GM21381 (cell line): ENCODE results near the gene XPO6.

Source experiments
- ATAC-seq: cut with Tn5 transposase; IDR thresholded peaks from one replicate; pipeline ENCODE4 v1.9.1; 2021; ENCODE audit warnings: mild to moderate bottlenecking, moderate library complexity; ENCODE audit not compliant: unreplicated experiment

The XPO6 gene

DNA sequence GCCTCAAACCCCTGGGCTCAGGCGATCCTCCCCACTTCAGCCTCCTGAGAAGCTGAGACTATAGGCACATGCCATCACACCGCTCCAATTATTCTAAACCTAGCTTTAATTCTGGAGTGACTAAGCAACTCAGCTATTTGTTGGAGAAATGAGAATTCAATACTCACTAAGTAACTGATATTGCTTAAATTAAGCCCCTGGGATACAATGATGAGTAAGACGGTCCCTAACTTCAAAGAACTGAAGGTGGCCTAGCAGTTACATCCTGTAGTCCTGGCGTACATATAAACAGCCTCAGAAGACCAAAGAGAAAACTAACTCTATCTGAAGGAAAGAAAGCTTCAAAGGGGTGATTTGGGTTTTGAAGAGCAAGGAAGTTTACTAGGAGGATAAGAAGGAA lies 25.0 kb downstream of the XPO6 start:
- ATAC-seq: no peak

GRCh38 chr16:28185696-28186095 lies 26.1 kb downstream of the XPO6 start:
- ATAC-seq: no peak

DNA sequence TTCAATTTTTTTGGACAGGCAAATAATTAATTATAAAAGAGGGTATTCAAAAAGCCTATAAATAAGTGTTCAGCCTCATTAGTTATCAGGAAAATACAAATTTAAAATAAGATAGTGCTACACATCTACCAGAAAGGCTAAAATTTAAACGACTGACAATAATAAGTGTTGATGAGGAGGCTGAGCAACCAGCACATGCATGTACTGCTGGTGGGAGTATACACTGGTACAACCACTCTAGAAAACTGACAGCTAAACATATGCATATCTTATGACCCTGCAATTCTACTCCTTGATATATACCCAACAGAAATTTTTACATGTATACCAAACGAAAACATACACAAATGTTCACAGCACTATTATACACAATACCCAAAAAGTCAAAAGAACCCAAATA lies 27.1 kb downstream of the XPO6 start:
- no peak for ATAC-seq

- no peak for ATAC-seq
Observed at GRCh38 chr16:28183930-28184329, 27.8 kb downstream of the XPO6 start.

DNA sequence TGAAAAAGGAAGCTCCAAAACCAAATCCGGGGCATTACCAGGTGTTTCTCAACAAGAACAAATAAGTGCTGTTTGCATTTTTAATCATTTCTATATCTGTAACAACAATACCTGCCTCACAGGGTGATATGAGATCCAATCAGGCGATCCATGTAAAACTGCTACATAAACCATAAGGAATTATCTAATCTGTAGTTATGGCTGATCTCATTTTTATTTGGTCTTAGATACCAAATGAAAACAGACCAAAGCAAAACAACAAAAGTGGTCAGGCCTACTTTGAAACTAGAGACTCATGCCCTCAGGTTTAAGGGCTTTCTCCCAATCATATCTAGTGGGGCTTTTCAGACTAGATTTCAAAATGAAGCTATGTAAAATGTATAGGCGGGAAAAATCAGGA lies 28.3 kb downstream of the XPO6 start:
- no peak for ATAC-seq

GRCh38 chr16:28182801-28183200 lies 29.0 kb downstream of the XPO6 start:
- ATAC-seq: no peak

DNA sequence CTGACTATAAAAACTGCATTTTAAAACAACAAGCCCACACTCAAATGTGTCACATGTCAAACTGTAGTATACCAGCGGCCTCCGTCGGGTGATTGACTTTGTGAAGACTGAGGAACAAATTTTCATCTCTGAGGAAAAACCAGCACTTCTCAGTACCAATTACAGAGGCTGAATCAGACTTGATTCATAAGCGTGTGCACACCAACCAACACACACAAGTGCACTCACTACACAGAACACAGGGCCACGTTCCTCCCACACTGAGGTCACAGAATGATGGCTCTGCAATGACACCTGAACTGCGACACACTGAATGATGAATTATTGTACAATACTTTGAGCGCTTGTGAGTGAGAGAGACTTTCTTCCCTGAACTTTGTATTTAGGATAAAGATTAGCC lies 29.6 kb downstream of the XPO6 start:
- ATAC-seq: no peak

- ATAC-seq: peak; percentile 6
Observed at GRCh38 chr16:28181515-28181914, 30.2 kb downstream of the XPO6 start.

- ATAC-seq: peak; percentile 51
Observed at GRCh38 chr16:28180655-28181460, 30.9 kb downstream of the XPO6 start.

- no peak for ATAC-seq
Observed at GRCh38 chr16:28179354-28179753, 32.4 kb downstream of the XPO6 start.

DNA sequence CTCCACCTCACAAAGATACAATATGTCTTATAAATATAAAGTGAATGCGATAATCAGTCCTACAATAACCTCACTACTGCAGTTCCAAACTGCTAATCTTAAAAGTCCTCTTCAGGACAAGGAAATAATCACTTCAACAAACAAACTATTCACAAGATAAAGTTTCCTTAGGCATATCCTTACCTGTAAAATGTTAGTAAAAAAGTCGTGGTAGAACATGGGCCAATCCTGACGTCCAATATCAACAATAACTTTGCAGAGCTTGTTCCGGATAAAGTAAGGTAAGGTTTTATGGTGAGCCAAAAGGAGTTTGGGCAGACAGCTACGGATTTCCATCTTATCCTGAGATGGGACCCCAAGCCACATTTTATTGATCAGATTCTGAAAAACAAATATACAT lies 36.0 kb downstream of the XPO6 start:
- no peak for ATAC-seq

DNA sequence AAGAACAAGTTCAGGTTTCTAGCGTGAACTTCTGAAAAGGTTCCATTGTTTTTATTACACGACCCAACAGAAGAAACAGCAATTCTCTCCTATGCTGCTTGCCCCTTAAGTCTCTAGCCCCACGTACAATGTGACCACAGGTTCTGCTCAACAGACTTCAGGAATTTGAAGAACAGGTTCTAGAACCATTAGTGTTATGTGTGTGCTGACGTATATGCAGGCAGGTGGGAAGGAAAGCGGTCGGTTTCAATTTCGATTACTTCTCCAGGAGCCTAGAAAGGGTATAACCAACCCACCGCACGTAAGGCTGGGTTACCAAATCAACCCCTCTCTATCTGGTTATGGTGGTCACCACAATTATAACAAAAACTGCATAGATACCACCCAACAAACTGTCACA lies 39.4 kb downstream of the XPO6 start:
- no peak for ATAC-seq

DNA sequence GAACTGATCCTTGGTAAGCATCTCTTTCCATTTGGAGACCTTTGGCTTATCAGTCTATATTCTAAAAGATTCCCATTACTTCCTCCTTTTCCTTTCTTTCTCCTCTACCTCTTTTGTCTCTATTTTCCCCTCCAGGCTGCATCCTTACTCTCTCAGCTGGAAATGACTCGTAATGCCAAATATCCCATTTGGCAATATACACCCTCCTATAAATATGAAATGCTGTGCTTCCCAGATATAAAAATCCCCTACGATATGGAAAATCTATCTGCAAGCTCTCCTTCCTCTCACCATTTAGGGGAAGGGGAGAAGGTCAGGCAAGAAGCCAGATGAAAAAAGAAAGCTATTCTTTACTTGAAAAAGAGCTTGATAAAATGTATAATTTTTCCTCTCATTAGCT lies 39.9 kb downstream of the XPO6 start:
- ATAC-seq: no peak

- no peak for ATAC-seq
Observed at GRCh38 chr16:28168991-28169554, 42.7 kb downstream of the XPO6 start.

GRCh38 chr16:28167730-28168129 lies 44.0 kb downstream of the XPO6 start:
- ATAC-seq: no peak

- ATAC-seq: no peak
Observed at GRCh38 chr16:28167221-28167620, 44.5 kb downstream of the XPO6 start.

- no peak for ATAC-seq
Observed at GRCh38 chr16:28166394-28167208, 45.2 kb downstream of the XPO6 start.

DNA sequence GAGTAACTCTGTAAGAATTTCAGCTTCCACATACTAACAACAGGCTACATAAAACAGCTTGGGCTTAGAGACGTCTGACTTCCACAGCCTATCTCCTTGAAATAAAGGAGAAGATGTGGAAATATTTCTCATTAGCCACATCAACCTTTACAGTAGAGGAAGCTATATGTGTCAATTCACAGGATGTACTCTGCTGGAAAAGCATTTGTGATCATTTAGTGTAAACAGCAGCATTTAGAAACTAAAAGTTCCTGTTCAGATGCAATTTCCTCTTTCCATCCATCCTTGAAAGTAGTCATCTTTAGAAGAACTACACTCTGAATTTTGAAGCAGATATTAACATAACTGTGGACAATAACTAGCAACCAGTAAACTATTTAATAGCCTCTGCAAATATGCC lies 46.2 kb downstream of the XPO6 start:
- ATAC-seq: no peak

DNA sequence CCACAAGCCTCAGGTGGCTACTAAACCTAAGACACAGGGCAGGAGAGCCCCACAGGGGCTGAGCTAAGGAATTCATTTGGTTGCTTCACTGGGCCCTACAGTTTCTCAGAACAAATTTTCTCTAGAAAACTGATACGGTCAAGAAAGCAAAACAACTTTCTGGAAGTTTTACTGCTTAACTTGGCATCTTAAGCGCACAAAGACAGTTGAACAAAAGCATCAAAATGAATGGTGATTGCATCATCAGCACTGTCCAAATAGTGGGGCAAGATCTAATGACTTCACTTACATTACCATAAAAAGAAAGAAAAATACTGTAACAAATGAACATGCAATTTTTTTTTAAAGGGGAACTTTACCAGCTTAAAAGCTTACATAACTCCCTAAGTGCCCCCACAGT lies 47.6 kb downstream of the XPO6 start:
- no peak for ATAC-seq

DNA sequence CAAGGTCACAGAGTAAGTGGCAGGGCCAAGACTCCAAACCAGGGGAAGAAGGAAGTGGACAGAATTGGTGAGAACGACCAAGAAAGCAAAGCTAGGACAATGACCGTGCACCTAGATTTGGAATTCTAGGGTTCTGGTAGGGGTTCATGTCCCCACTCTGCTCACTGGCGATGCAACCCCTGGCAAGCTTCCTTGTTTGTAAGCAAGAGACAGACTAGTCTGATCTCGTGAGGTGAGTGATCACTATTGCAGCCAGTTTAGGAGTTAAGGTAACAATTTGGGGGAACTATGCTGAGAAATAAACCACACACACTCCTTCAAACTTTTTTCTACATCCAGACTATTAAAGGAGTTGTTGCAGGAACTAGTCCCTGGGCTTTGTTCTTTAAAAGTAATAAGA lies 48.1 kb downstream of the XPO6 start:
- ATAC-seq: no peak

DNA sequence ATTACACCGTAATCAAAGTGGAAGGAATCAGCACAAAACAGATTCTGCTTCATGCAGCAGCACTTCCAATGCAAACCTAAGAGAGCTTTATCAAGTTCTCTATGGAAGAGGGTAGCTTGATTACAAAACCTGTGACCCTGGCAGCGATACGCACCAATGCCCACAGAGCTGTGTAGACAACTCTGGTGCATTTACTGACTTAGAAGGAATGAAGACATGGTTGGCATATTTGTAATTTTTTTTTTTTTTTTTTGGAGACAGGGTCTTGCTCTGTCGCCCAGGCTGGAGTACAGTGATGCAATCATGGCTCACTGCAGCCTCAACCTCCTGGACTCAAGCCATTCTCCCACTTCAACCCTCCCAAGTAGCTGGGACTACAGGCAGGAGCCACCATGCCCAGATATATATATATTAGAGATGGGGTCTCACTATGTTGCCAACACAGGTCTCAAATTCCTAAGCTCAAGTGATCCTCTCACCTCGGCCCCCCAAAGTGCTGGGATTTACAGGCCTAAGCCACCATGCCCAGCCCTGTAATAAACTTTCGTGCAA lies 49.4 kb downstream of the XPO6 start:
- ATAC-seq: no peak

- ATAC-seq: no peak
Observed at GRCh38 chr16:28161626-28162025, 50.1 kb downstream of the XPO6 start.
